Caco-2 (cell line): ENCODE results near the gene CIB2. TPM values are rescaled to one million over a fixed set of nuclear protein-coding genes. Genes with fewer than 3 reads are reported as not detected.

Experiments used
- BruUV-seq: library from RNA; stranded (reverse); fragments of 400-500 nt; replicated peaks from 2 replicates; lab custom pipeline; 2021; lab: Mats Ljungman, UMichigan
- CTCF ChIA-PET: fragments of 300-600 bp; sonication (Branson Sonifier 250); formaldehyde crosslinking; loops from one replicate; lab custom pipeline; 2022; ENCODE audit warnings: antibody characterized with exemption; lab: Charles Lee
- POLR2A ChIA-PET: fragments of 300-600 bp; sonication (Branson Sonifier 250); formaldehyde crosslinking; loops from one replicate; lab custom pipeline; 2022; ENCODE audit warnings: antibody characterized with exemption; lab: Charles Lee
- DNase-seq, 2 experiments: peaks; one replicate each; pipeline versions ENCODE4 v3.0.0 to v3.0.0-alpha.2; 2020 to 2022
- H3K27me3 ChIP-seq: replicated peaks from 2 replicates; pipeline ENCODE4 v1.6.0; 2011; ENCODE audit warnings: low read length; ENCODE audit not compliant: control insufficient read depth, insufficient read depth
- H3K36me3 ChIP-seq: 2 replicates; pipeline ENCODE4 v1.5.1; 2011; ENCODE audit warnings: low read length; ENCODE audit not compliant: control insufficient read depth, insufficient read depth
- H3K4me1 ChIP-seq: fragments of 250-450 bp; sonication (Bioruptor Pico); 2 replicates; pipeline ENCODE4 v1.5.1; 2020; ENCODE audit warnings: mild to moderate bottlenecking
- H3K4me3 ChIP-seq: 2 replicates; pipeline ENCODE4 v1.5.1; 2011; ENCODE audit warnings: low read depth, mild to moderate bottlenecking, control low read depth, low read length
- H3K9me3 ChIP-seq: fragments of 250-450 bp; sonication (Bioruptor Pico); 2 replicates; pipeline ENCODE4 v1.5.1; 2020; ENCODE audit warnings: mild to moderate bottlenecking, moderate library complexity
- H3K27ac Mint-ChIP-seq: one replicate; pipeline ENCODE4 v1.8.0; 2022; ENCODE audit warnings: mixed read lengths; ENCODE audit not compliant: unreplicated experiment
- H3K27me3 Mint-ChIP-seq: one replicate; pipeline ENCODE4 v1.8.0; 2022; ENCODE audit warnings: mixed read lengths; ENCODE audit not compliant: insufficient read depth, unreplicated experiment
- H3K36me3 Mint-ChIP-seq: one replicate; pipeline ENCODE4 v1.8.0; 2022; ENCODE audit warnings: mild to moderate bottlenecking, mixed read lengths; ENCODE audit not compliant: insufficient read depth, unreplicated experiment
- H3K4me1 Mint-ChIP-seq: one replicate; pipeline ENCODE4 v1.8.0; 2022; ENCODE audit warnings: low read depth, mixed read lengths; ENCODE audit not compliant: unreplicated experiment
- H3K4me3 Mint-ChIP-seq: one replicate; pipeline ENCODE4 v1.8.0; 2022; ENCODE audit warnings: mild to moderate bottlenecking, moderate library complexity, mixed read lengths; ENCODE audit not compliant: unreplicated experiment
- H3K9me3 Mint-ChIP-seq: one replicate; pipeline ENCODE4 v1.8.0; 2022; ENCODE audit warnings: mixed read lengths; ENCODE audit not compliant: unreplicated experiment
- intact Hi-C: fragments of 100-400 bp; cut with micrococcal nuclease; formaldehyde crosslinking; loops from one replicate; pipeline ENCODE4 v1.10.0; 2022; ENCODE audit not compliant: unreplicated experiment
- total RNA-seq: library from RNA; stranded (reverse); gene quantifications from 2 replicates; pipeline ENCODE4 v1.2.3, GENCODE V29; 2022
- TF ChIP-seq, protein P1 (sequence below), 2 experiments: fragments of 200-600 bp in 1 of 2; IDR thresholded peaks; 1 replicate in 1 of 2; 2 replicates in 1 of 2; pipeline versions ENCODE4 v1.5.1 to v1.8.0; 2011 to 2022; ENCODE audit warnings: antibody characterized with exemption in 1 of 2, control low read depth in 1 of 2, inconsistent platforms in 1 of 2, low read depth in 1 of 2, low read length in 1 of 2, mild to moderate bottlenecking in 1 of 2, moderate library complexity in 1 of 2; ENCODE audit not compliant: insufficient read depth in 1 of 2, severe bottlenecking in 1 of 2, unreplicated experiment in 1 of 2

CIB2 gene
- total RNA-seq, 1 experiment from 2014 or later, result 0.75 TPM

DNA sequence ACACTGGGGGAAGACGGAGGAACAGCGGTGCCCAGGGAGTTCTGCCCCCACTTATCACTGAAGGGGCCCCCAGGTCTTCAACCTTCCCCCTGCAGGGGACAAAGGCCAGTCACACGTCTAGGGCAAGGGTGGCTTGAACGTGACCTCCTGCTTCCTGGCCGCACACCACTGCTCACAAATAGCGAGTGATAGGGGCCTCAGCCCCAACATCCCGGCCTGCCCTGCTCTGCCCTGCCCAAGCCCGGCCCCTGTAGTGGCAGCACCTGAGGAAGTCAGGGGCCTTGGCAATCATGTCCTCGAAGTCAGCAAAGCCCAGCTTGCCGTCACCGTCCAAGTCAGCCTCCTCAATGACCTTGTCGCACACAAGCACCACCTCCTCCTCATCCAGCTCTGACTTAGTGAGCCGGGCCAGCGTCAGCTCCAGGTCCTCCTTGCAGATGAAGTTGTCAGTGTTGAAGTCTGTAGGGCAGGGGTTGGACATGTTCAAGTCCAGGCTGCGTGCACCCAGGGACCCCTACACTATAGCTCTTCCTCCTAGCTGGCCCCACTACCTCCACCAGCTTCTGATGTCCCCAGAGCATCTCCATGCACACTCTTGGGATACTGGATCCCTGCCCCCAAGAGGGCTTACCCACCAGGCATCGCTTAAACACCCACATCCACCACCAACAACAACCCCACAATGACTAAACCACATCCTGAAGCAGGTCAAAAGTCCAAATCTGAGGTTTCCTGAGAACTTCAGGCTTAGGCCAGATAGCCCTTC, 25.6 kb downstream of the CIB2 start:
- no peaks in the 10 kb centered on the region for H3K27me3 Mint-ChIP-seq
- CTCF ChIA-PET, result interaction anchor here (0.5 to 1.3 kb wide), 2 partner anchors 12 to 17 kb away, joined by 3 to 4 read pairs; no protein-coding TSS in a partner anchor
- no TSS peak for BruUV-seq
- intact Hi-C loops, result no loop called here
- peaks cover 11% of the 10 kb centered on the region; the same call in 1 of the 2 replicates for H3K4me1 ChIP-seq
- H3K4me3 ChIP-seq, result no peak overlapping the region
- H3K36me3 Mint-ChIP-seq, result no peaks in the 10 kb centered on the region
- no peak for DNase-seq
- H3K27me3 ChIP-seq, result no peaks in the 10 kb centered on the region
- TF ChIP-seq, protein P1, sequence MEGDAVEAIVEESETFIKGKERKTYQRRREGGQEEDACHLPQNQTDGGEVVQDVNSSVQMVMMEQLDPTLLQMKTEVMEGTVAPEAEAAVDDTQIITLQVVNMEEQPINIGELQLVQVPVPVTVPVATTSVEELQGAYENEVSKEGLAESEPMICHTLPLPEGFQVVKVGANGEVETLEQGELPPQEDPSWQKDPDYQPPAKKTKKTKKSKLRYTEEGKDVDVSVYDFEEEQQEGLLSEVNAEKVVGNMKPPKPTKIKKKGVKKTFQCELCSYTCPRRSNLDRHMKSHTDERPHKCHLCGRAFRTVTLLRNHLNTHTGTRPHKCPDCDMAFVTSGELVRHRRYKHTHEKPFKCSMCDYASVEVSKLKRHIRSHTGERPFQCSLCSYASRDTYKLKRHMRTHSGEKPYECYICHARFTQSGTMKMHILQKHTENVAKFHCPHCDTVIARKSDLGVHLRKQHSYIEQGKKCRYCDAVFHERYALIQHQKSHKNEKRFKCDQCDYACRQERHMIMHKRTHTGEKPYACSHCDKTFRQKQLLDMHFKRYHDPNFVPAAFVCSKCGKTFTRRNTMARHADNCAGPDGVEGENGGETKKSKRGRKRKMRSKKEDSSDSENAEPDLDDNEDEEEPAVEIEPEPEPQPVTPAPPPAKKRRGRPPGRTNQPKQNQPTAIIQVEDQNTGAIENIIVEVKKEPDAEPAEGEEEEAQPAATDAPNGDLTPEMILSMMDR (IDR thresholded peaks at IDR 0.05; ENCODE audit: insufficient read depth in 1 of 2, low read depth in 1 of 2, low read length in 1 of 2, severe bottlenecking in 1 of 2, unreplicated experiment in 1 of 2), result no peak
- H3K27ac Mint-ChIP-seq, result no peak overlapping the region
- no peaks in the 10 kb centered on the region for H3K36me3 ChIP-seq
- no peaks in the 10 kb centered on the region for H3K9me3 Mint-ChIP-seq
- peaks cover 14% of the 10 kb centered on the region for H3K4me1 Mint-ChIP-seq
- POLR2A ChIA-PET, result no interaction called here
- H3K9me3 ChIP-seq, result no peaks in the 10 kb centered on the region
- no peak overlapping the region for H3K4me3 Mint-ChIP-seq

DNA sequence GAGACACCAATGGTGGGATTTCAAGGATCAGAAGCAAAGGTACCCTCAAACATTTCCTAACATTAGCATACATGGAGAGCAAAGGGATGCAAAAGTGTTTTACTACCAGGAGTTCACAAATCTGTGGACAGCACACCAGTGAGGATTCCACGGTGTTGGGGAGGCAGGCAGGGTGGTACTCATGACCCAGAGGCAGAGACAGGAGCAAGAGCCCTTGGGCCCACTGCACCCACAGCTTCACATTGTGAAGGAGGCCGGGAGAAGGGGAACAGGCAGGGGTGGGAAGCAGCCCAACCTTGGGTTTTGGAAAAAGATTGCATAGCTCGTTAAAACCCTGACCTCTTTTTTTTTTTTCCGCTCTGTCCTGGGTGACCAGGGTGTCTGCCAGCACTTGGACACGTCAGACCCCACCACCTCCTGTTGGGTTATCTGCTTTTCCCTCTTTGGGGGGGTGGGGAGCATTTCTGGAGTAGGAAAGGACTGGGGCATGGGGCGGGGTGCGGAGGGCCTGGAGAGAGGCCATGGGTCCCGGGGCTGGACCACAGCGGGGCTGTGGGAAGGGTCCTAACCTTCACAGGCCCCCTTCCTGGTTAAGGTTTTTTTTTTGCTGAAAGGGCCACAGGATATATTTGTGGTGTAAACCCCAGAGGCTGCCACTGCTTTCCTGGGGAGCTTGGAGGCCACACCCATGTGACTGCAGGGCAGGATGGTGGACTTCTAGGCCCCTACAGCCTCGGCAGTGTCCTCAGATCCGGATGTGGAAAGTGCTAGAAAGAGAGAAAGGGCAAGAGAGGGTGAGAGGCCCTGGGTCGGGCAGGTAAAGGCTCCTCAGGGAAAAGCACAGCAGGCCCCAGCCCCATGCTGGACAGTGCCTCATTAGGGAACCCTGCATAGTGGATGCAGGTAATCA, 26.4 kb downstream of the CIB2 start:
- Histone ChIP-seq H3K36me3 (no peaks in the 10 kb centered on the region), H3K9me3 (no peaks in the 10 kb centered on the region), H3K27me3 (no peaks in the 10 kb centered on the region), H3K4me1 (peaks cover 11% of the 10 kb centered on the region; the same call in 1 of the 2 replicates), H3K4me3 (no peak overlapping the region)
- no peak for DNase-seq
- Mint-ChIP-seq H3K9me3 (no peaks in the 10 kb centered on the region), H3K27ac (no peak overlapping the region), H3K4me1 (peaks cover 14% of the 10 kb centered on the region), H3K4me3 (no peak overlapping the region), H3K27me3 (no peaks in the 10 kb centered on the region), H3K36me3 (no peaks in the 10 kb centered on the region)
- ChIA-PET CTCF (interaction anchor here (0.5 to 0.7 kb wide), 2 partner anchors 23 to 234 kb away, joined by 3 to 4 read pairs; no protein-coding TSS in a partner anchor), POLR2A (no interaction called here)
- TF ChIP-seq, protein P1 (IDR thresholded peaks at IDR 0.05; ENCODE audit: insufficient read depth in 1 of 2, low read depth in 1 of 2, low read length in 1 of 2, severe bottlenecking in 1 of 2, unreplicated experiment in 1 of 2), result no peak
- no TSS peak for BruUV-seq
- intact Hi-C loops, result no loop called here

DNA sequence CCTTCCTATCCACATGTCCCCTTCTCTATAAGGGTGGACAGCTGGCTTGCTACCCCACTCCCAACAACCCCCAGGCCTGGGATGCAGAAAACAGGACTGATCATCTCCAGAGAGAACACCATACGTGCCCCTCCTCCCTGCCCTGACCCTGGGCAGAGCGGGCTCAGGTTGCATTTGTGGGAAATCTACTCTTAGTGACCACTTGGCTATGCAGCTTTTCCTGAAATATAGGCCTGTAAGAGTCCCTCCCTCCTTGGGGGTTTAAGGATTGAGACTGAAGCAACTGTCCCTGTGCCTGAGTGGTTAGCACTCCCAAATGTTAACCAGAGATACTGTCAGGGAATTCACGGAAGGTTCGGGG, 27.1 kb downstream of the CIB2 start:
- no peaks in the 10 kb centered on the region for H3K27me3 Mint-ChIP-seq
- H3K36me3 ChIP-seq, result no peaks in the 10 kb centered on the region
- H3K4me3 Mint-ChIP-seq, result no peak overlapping the region
- no peaks in the 10 kb centered on the region for H3K36me3 Mint-ChIP-seq
- TF ChIP-seq, protein P1 (IDR thresholded peaks at IDR 0.05; ENCODE audit: insufficient read depth in 1 of 2, low read depth in 1 of 2, low read length in 1 of 2, severe bottlenecking in 1 of 2, unreplicated experiment in 1 of 2), result no peak
- BruUV-seq, result no TSS peak
- peaks cover 11% of the 10 kb centered on the region; the same call in 1 of the 2 replicates for H3K4me1 ChIP-seq
- no peak overlapping the region for H3K4me3 ChIP-seq
- POLR2A ChIA-PET, result no interaction called here
- CTCF ChIA-PET, result interaction anchor here (0.5 to 0.7 kb wide), 2 partner anchors 22 to 233 kb away, joined by 3 to 4 read pairs; no protein-coding TSS in a partner anchor
- peaks cover 14% of the 10 kb centered on the region for H3K4me1 Mint-ChIP-seq
- H3K27ac Mint-ChIP-seq, result no peak overlapping the region
- no peaks in the 10 kb centered on the region for H3K9me3 Mint-ChIP-seq
- H3K27me3 ChIP-seq, result no peaks in the 10 kb centered on the region
- H3K9me3 ChIP-seq, result no peaks in the 10 kb centered on the region
- intact Hi-C loops, result no loop called here
- DNase-seq, result no peak
